ENCODE results near the gene SEC16B. TPM values are rescaled to one million over a fixed set of nuclear protein-coding genes. Genes with fewer than 3 reads are reported as not detected.

Gene SEC16B
- total and polyA plus RNA-seq, 4 donors: 10.9 to 56.8 (median 29.4) TPM

- H3K27ac ChIP-seq (ENCODE audit: low read depth in 1 of 2, low read length in 2 of 2): no peak overlapping the region
- TF ChIP-seq RXRA (IDR thresholded peaks at IDR 0.05) (no peak), NR2F2 (IDR thresholded peaks at IDR 0.05) (no peak), REST (IDR thresholded peaks at IDR 0.05) (no peak), ATF3 (IDR thresholded peaks at IDR 0.05) (no peak), TAF1 (conservative IDR thresholded peaks at IDR 0.05) (no peak), HNF4A (conservative IDR thresholded peaks at IDR 0.05) (no peak), HNF4G (IDR thresholded peaks at IDR 0.05) (no peak), YY1 (IDR thresholded peaks at IDR 0.05) (no peak), JUND (IDR thresholded peaks at IDR 0.05) (no peak), FOXA1 (IDR thresholded peaks at IDR 0.05) (no peak), CTCF (IDR thresholded peaks at IDR 0.05; ENCODE audit: low read depth, low read length, missing input control) (no peak), EGR1 (IDR thresholded peaks at IDR 0.05; ENCODE audit: low read depth in 2 of 2) (no peak)
- no peak overlapping the region for H3K9ac ChIP-seq (ENCODE audit: low read depth in 1 of 2, low read length in 2 of 2)
- DNase-seq (ENCODE audit: low spot score): no peak
- no peaks in the 10 kb centered on the region for H3K27me3 ChIP-seq (ENCODE audit: control insufficient read depth in 4 of 4, insufficient read depth in 4 of 4, low read length in 3 of 4)
- no peak overlapping the region for H3K4me3 ChIP-seq (ENCODE audit: low read depth in 1 of 3, low read length in 3 of 3)
- peaks cover 3 to 47% (median 40%) of the 10 kb centered on the region in 4 donors for H3K36me3 ChIP-seq (ENCODE audit: control insufficient read depth in 4 of 4, insufficient read depth in 3 of 4, low read depth in 1 of 4, low read length in 3 of 4)
- peaks cover 0 to 3% (median 0%) of the 10 kb centered on the region in 4 donors for H3K4me1 ChIP-seq (ENCODE audit: control insufficient read depth in 4 of 4, insufficient read depth in 4 of 4, low read length in 3 of 4)
- no peaks in the 10 kb centered on the region for H3K9me3 ChIP-seq (ENCODE audit: control insufficient read depth in 4 of 4, low read length in 3 of 4)
- 96% methylated on average over 9 of the region's 9 CpGs for WGBS
Measured at GRCh38 chr1:177952691-177953090, 17.2 kb downstream of the SEC16B start.

- 94% methylated on average over 7 of the region's 7 CpGs for whole genome bisulfite sequencing
- TF ChIP-seq ZBTB33 (IDR thresholded peaks at IDR 0.05) (no peak), RXRA (IDR thresholded peaks at IDR 0.05) (no peak), ATF3 (IDR thresholded peaks at IDR 0.05) (no peak), TAF1 (conservative IDR thresholded peaks at IDR 0.05) (no peak), YY1 (IDR thresholded peaks at IDR 0.05) (no peak), CTCF (IDR thresholded peaks at IDR 0.05; ENCODE audit: low read depth, low read length, missing input control) (no peak), HNF4G (IDR thresholded peaks at IDR 0.05) (no peak), HNF4A (conservative IDR thresholded peaks at IDR 0.05) (no peak), GABPA (IDR thresholded peaks at IDR 0.05 in 1 of 2, conservative IDR thresholded peaks at IDR 0.05 in 1 of 2) (no peak), FOXA1 (IDR thresholded peaks at IDR 0.05) (no peak), SP1 (IDR thresholded peaks at IDR 0.05) (no peak), RAD21 (IDR thresholded peaks at IDR 0.05) (no peak)
- no peaks in the 10 kb centered on the region for H3K27me3 ChIP-seq (ENCODE audit: control insufficient read depth in 4 of 4, insufficient read depth in 4 of 4, low read length in 3 of 4)
- H3K27ac ChIP-seq (ENCODE audit: low read depth in 1 of 2, low read length in 2 of 2): no peak overlapping the region
- no peak overlapping the region for H3K4me3 ChIP-seq (ENCODE audit: low read depth in 1 of 3, low read length in 3 of 3)
- peaks cover 4 to 47% (median 39%) of the 10 kb centered on the region in 4 donors for H3K36me3 ChIP-seq (ENCODE audit: control insufficient read depth in 4 of 4, insufficient read depth in 3 of 4, low read depth in 1 of 4, low read length in 3 of 4)
- H3K4me1 ChIP-seq (ENCODE audit: control insufficient read depth in 4 of 4, insufficient read depth in 4 of 4, low read length in 3 of 4): peaks cover 0 to 4% (median 0%) of the 10 kb centered on the region in 4 donors
- H3K9ac ChIP-seq (ENCODE audit: low read depth in 1 of 2, low read length in 2 of 2): no peak overlapping the region
- no peak for DNase-seq (ENCODE audit: low spot score)
- no peaks in the 10 kb centered on the region for H3K9me3 ChIP-seq (ENCODE audit: control insufficient read depth in 4 of 4, low read length in 3 of 4)
Measured at GRCh38 chr1:177952249-177952648, 17.6 kb downstream of the SEC16B start.

Data from liver (tissue), 9 donors.